ES-I3 (cell line): Measurements from ENCODE around the gene TSTD1.

Source experiments
- H3K36me3 ChIP-seq: 2 replicates; pipeline ENCODE4 v1.6.1; 2013; ENCODE audit warnings: mild to moderate bottlenecking, low read length, control low read depth, moderate library complexity; ENCODE audit not compliant: insufficient read depth
- H3K4me1 ChIP-seq: 2 replicates; pipeline ENCODE4 v1.6.1; 2013; ENCODE audit warnings: mild to moderate bottlenecking, control low read depth, low read length; ENCODE audit not compliant: insufficient read depth
- H3K9ac ChIP-seq: 2 replicates; pipeline ENCODE4 v1.6.1; 2013; ENCODE audit warnings: low read depth, mild to moderate bottlenecking, low read length, moderate library complexity
- H3K9me3 ChIP-seq: 2 replicates; pipeline ENCODE4 v1.6.1; 2013; ENCODE audit warnings: mild to moderate bottlenecking, low read length, moderate library complexity; ENCODE audit not compliant: control insufficient read depth, insufficient read depth

Gene TSTD1

DNA sequence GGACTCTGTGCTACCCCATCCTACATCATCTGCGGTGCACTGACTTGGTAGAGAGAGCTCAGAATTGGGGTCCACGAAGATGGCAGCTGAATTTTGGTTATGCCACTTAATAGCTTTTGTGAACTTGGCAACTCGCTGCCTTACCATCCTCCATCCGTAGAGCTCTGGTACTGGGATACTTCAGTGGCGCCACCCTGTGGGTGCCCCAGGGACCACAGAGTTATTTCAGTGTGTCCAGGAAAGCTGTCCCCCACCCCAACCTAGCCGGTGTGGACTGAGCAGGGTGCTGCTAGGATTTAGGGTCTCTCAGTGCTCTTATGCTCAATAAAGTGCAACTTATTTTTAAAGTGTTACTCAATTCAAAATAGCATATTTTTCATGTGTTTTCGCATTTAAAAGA is 16.0 kb upstream of the TSTD1 start:
- Histone ChIP-seq H3K36me3 (no peaks in the 10 kb centered on the region), H3K4me1 (peaks cover 2% of the 10 kb centered on the region; the same call in 1 of the 2 replicates), H3K9ac (no peak overlapping the region), H3K9me3 (no peaks in the 10 kb centered on the region)

DNA sequence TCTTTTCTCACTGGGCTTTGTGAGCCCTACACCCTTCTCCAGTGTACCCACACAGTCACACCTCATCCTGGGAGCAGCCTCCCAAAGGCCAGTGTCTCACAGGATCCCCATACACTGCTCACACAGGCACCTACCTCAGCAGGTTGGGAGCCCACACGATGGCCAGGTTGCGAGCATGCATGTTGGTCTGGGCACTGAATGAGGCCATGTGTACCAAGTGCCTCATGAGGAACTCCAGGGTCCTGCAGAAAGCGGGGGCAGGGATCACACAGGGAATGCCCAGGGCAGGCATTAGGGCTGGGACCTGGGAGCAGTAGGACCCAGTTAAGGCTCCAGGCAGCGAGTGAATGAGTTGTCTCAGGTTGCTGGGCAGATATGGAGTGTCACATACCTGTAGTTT is 15.5 kb upstream of the TSTD1 start:
- H3K36me3 ChIP-seq: no peaks in the 10 kb centered on the region
- H3K9ac ChIP-seq: no peak overlapping the region
- H3K9me3 ChIP-seq: no peaks in the 10 kb centered on the region
- H3K4me1 ChIP-seq: no peaks in the 10 kb centered on the region

DNA sequence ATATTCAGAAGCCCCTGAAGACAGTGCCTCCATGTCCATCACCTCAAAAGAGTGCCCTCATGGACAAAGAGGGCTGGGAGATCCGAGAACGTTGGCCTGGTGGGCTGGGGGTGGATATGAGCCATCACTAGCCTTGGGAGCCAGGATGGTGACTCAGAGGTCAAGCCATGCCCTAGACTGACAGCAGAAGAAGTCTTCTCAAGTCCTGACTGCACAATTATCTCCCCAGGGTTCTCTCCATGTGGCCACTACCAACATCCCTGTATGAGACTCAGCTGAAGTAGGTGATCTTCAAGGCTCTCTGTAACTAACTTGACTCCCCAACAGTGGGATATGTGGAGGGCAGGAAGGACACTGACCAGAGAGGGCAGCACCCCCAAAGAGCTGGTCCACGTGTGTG is 14.1 kb upstream of the TSTD1 start:
- Histone ChIP-seq H3K4me1 (no peaks in the 10 kb centered on the region), H3K36me3 (no peaks in the 10 kb centered on the region)

DNA sequence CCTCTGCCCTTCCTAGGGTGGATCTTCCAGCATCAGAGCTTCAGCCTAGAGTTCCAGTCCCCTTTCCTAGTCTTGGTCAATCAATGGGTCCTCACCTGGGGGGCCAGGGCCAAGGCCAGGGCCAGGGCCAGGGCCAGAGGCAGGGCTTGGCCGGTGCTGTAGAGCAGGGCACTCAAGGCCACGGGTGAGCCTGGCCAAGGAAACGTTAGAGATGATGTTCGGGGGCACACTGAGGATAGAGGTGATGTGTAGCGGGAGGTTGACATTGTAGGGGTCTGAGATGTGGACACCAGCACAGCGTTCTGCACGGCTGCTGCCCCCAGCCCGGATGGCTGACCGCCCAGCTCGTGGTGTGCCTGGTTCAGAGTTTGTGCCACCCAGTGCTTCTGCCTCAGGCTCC is 12.5 kb upstream of the TSTD1 start:
- Histone ChIP-seq H3K4me1 (no peaks in the 10 kb centered on the region), H3K36me3 (no peaks in the 10 kb centered on the region), H3K9ac (no peak overlapping the region), H3K9me3 (no peaks in the 10 kb centered on the region)

More for the DNA sequence above, 14.1 kb upstream of the TSTD1 start:
- no peaks in the 10 kb centered on the region for H3K9me3 ChIP-seq
- no peak overlapping the region for H3K9ac ChIP-seq

DNA sequence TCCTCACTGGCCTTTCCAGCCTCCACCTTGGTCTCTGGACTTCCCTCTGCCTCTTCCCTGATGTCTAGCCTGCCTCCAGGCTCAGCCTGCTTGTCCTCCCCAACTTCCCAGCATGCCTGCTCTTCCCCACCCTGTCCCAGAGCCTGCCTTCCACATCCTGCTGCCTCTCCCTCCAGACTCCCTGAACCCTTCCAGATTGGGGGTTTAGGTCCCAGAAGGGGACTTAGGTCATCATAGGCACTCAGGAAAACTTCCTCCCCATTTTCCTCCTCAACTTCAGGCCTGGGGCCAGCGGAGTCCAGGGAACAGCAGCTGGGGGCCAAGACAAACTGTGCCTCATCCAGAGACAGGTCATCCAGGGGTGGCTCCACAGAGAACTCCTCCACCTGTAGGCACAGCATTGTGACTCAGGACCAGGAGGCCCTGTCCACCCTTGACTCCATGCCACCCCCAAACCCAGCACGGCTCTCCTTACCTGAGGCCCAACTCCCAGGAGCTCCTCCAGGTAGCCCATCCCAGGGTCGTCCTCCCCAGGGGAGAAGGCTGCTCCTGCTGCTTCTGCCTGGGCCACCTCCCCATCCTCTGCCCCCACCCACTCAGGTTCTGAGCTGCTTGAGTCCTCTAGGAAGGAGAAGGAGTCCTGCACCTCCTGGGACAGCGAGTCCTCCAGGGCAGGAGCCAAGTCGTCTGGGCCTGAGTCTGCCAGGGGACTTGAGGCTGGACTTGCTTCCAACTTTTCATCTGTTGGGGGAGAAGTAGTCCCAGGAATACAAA is 10.4 kb upstream of the TSTD1 start:
- Histone ChIP-seq H3K36me3 (no peaks in the 10 kb centered on the region), H3K9me3 (no peaks in the 10 kb centered on the region), H3K4me1 (peaks cover 5% of the 10 kb centered on the region; the same call in 1 of the 2 replicates), H3K9ac (no peak overlapping the region)

DNA sequence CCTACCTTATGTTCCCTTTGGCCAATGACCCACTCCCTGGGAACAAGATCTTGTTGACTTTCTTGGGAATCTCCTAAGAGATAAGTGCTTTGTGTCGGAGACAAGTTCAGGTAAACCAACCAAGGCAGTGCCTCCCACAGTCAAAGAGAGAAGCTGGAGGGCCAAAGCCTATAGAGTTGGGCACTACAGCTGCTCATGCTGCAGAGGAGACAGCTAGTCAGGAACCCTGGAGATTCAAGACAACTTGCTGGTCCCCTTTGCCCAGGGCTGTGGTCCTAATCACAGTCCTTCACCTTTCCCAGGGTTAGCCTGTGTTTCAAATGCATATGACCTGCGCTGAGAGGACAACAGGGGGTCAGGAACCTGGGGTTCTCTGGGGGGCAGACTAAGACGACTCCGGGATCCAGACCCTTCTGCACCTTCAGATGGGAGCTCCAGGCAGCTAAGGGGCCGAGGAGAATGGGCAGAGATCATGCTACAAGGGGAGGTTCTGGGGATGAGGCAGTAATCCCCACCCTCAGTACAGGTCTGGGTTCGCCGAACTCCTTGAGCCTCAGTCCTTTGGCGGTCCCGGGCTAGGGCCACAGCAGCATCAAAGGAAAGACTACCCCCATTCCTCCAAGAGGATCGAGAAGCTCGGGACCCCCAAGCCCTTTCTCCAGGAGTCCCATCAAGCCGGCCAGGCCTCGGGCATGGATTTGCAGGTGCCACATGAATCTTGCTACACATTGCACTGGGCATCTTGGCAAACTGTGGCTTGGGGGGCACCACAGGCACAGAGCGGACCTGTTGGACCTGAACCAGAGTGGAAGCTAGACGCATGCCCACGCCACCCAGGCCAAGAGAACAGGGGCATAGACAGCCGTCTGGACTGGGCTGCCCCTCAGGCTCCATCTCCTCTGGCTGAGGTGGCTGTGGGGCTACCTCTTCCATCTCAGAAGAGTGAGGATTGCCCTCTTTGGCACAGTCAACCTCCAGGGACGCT is 9.0 kb upstream of the TSTD1 start:
- H3K9ac ChIP-seq: no peak overlapping the region
- H3K4me1 ChIP-seq: peaks cover 5% of the 10 kb centered on the region; the same call in 1 of the 2 replicates
- no peaks in the 10 kb centered on the region for H3K9me3 ChIP-seq
- no peaks in the 10 kb centered on the region for H3K36me3 ChIP-seq

DNA sequence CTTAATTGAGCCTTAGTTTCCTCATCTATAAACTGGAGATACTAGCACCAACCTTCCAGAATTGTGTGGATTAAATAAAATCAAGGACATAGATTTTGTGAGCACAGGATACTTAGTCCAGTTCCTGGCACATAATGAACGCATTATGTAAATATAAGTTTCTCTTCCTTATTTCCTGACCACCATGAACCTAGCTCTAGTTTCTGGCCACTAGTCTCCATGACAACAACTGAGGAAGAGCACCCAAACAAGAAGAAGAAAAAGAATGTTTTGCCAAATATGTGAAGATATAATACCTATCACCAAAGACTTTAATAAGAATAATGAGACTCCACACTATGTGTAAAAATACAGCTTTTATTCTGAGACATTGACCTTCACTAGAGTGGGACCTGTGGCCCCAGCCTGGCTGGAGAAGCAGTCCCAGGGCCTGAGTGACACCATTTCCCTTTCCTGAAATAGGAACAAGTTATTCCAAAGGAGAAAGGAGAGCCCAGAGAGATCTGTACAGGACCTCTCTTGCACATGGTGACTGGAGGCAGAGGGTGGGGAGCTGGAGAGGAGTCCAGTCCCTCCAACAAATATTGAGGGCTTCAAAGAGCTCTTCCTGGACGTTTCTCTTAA is 8.0 kb upstream of the TSTD1 start:
- H3K4me1 ChIP-seq: peaks cover 5% of the 10 kb centered on the region; the same call in 1 of the 2 replicates
- H3K9ac ChIP-seq: peak overlapping the region; percentile 96
- H3K9me3 ChIP-seq: no peaks in the 10 kb centered on the region
- no peaks in the 10 kb centered on the region for H3K36me3 ChIP-seq

DNA sequence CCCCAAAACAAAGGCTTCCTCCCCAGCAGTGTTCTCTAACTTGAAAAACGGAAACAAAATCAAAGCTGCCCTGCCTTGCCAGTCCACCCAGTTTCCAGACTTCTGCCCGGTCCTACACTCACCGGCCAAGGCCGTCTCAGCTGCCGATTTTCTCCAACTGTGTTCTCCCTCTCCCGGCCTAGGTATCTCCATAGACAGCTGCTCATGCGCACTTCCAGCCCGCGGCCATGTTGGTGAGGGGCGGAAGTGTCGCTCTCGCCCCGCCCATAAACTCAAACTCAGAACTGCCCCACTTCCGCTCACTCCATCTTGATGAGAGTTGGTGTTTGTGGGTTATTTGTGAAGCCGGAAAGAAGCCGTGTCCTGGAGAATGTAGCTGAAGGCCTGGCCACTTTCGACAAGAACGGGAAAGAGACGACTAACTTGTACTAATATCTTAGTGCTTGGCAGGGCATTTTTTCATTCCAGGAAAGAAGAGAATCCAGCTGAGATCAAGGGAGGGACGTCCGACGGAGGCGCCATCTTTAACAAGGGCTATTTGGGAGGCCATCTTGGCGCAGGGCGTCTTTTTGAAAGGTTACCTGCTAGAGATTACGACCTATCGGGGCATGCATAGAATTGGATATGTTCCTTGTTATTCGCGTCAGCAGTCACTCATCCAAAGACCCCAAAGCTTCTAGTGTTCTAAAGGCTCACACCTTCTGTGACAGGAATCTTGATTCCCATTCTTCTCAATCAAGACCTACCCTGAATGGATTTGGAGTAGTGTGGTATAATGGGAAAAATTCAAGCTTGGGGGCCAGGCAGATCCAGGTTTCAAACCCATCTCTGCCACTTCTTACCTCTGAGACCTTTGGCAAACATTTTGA is 7.2 kb upstream of the TSTD1 start, which contains the start of gene USF1:
TSS of gene USF1 (minus strand) at position 242 of the 869 bp plus-strand sequence. CDS start 2,702 bp downstream, outside the sequence.
- Histone ChIP-seq H3K4me1 (peaks cover 5% of the 10 kb centered on the region; the same call in 1 of the 2 replicates), H3K9ac (peak within 1 kb of the TSS; percentile 96), H3K9me3 (no peaks in the 10 kb centered on the region), H3K36me3 (0 out of 2 replicates have a peak, but pooled peaks cover 3% of the 10 kb centered on the region)

DNA sequence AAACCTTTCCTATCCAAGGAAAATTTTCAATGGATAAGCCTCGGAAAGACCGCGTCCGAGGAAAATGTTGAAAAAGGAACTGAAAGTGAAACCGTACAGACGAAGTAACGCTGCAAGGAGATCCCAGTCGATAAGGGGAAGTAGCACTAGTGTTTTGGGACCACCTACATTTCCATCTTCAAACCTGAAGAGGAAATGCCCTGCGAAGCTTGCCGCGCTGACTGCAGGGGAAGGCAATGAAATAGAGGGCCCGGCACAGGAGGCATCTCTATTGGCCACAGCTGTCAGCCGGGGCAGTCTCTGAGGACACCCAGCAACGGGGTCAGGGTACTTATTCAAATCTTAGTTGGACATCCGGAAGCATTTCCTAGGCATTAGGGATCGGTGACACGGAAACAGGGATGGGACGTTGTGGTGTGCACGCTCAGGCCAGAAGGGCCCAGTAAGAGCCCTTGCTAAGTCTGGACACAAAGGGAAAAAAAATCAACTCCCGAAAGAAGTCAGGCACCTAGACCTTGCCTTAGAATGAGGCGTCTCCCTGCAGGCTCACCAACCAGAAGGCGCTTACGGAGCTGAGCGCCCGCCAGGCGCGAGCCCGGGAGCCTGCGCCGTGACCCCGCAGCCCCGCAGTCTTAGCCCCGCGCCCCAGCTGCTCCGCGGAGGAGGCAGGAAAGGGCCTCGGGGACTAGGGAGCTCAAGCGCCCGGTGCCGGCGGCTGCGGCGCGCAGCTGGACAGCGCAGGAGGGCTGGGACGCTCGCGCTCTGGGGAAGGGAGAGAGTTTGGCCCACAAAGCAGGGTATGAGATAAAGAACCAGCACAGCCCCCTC is 6.4 kb upstream of the TSTD1 start:
- H3K36me3 ChIP-seq: peaks cover 10% of the 10 kb centered on the region
- peaks cover 5% of the 10 kb centered on the region; the same call in 1 of the 2 replicates for H3K4me1 ChIP-seq
- peak overlapping the region; percentile 96 for H3K9ac ChIP-seq
- H3K9me3 ChIP-seq: no peaks in the 10 kb centered on the region

DNA sequence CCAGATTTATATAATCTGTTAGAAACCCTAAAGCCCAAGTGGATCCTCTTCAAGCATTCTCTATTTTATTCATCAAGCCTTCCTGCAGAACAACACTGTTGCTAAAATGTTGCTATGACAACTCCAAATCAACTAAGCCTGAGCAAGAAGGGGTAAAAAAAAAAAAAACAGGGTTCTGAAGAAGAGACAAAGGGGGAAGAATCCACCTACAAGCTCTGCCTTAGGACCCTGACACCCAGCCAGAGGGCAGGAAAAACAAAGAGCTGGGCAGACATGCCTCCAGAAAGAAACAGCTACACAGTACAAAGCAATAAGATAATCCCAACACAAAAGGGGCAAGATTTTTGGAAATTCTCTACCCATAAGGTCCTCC is 5.8 kb upstream of the TSTD1 start:
- no peaks in the 10 kb centered on the region for H3K9me3 ChIP-seq
- peaks cover 16% of the 10 kb centered on the region for H3K36me3 ChIP-seq
- peaks cover 5% of the 10 kb centered on the region; the same call in 1 of the 2 replicates for H3K4me1 ChIP-seq
- H3K9ac ChIP-seq: peak overlapping the region; percentile 96

DNA sequence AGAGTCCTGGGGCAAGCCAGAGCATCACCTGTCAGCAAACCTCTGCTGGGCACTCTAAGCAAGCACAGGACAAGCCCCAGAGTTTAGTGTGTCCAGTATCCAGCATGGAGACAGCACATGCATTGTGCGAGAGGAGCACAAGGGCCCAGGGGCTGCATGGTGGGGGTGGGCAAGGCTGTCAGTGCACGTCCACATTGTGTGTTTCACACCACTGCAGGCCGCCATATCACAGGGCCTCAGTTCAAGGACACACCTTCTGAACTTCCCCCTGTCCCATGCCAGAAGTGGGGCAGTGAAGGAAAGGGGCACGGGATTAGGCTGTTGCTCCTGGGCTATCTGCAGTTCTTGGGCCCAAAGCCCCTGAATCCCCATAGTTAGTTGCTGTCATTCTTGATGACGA is 782 bp upstream of the TSTD1 start:
- Histone ChIP-seq H3K9ac (no peak overlapping the region), H3K4me1 (peaks cover 11% of the 10 kb centered on the region)

DNA sequence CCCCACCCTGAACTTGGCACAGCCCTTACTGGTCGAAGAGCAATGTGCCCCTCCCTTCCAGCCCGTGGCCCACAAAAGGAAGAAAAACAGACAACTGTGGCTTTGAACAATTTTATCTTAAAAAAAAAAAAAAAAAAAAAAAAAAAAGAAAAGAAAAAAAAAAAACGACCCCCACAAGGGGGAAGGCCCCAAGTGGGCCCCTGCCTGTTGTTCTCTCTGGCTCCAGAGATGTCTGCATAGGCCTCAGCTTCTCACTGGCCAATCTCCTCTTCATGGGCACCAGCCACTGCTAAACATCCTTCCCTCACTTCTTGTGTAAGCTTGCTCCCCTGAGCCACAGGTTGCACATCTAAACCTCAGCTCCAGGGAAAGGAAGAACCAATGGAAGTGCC is 386 bp upstream of the TSTD1 start:
- peak overlapping the region; percentile 83; the same call in 1 of the 2 replicates for H3K9ac ChIP-seq
- H3K4me1 ChIP-seq: peaks cover 7% of the 10 kb centered on the region
- no peaks in the 10 kb centered on the region for H3K9me3 ChIP-seq
- H3K36me3 ChIP-seq: peaks cover 19% of the 10 kb centered on the region

More for the DNA sequence above, 782 bp upstream of the TSTD1 start:
- Histone ChIP-seq H3K36me3 (peaks cover 19% of the 10 kb centered on the region), H3K9me3 (no peaks in the 10 kb centered on the region)
